ENCODE data around the gene ATP5PF. TPM values are rescaled to one million over a fixed set of nuclear protein-coding genes. Genes with fewer than 3 reads are reported as not detected.

Gene ATP5PF
- total RNA-seq, 1 experiment from 2014 or later = 132 TPM

GRCh38 chr21:25757531-25757930 is 22.8 kb upstream of the ATP5PF start:
- Histone ChIP-seq H3K27ac (ENCODE audit: low read depth, low read length) (no peak overlapping the region), H3K9me3 (ENCODE audit: control insufficient read depth in 1 of 2, insufficient read depth in 1 of 2, low read depth in 1 of 2, low read length in 2 of 2) (no peaks in the 10 kb centered on the region), H3K27me3 (ENCODE audit: insufficient read depth, low read length) (no peaks in the 10 kb centered on the region), H3K4me3 (replicated peaks in 1 of 2; ENCODE audit: low read depth in 1 of 2, low read length in 2 of 2) (no peak overlapping the region), H4K20me1 (ENCODE audit: insufficient read depth) (no peaks in the 10 kb centered on the region), H2AFZ (ENCODE audit: low read depth, low read length, poor library complexity, severe bottlenecking) (no peak overlapping the region), H3K4me2 (ENCODE audit: low read length) (no peak overlapping the region), H3K4me1 (ENCODE audit: control insufficient read depth in 1 of 2, insufficient read depth in 2 of 2, low read length in 2 of 2) (no peaks in the 10 kb centered on the region), H3K36me3 (ENCODE audit: control insufficient read depth in 1 of 2, insufficient read depth in 2 of 2, low read length in 2 of 2) (peaks cover 10 to 27% of the 10 kb centered on the region in 2 experiments; a peak in 3 of 4 replicates), H3K9ac (ENCODE audit: low read length) (no peak overlapping the region), H3K9me2 (ENCODE audit: insufficient read depth) (no peaks in the 10 kb centered on the region), H3K79me2 (ENCODE audit: insufficient read depth, low read length) (no peaks in the 10 kb centered on the region)
- DNase-seq (ENCODE audit: low read depth, low spot score) (no peak), ATAC-seq (no peak)
- ChIA-PET RAD21 (ENCODE audit: low non-redundant PET in 1 of 2, low total read pairs in 2 of 2, uncharacterized antibody in 2 of 2, unreplicated experiment in 2 of 2) (no interaction called here), POLR2A (no interaction called here), CTCF (interaction anchor here (1.1 kb wide), 1 partner anchor 48 kb away, joined by 3 read pairs; no protein-coding TSS in a partner anchor)
- TF ChIP-seq EZH2phosphoT487 (IDR thresholded peaks at IDR 0.05; ENCODE audit: borderline replicate concordance) = no peak
- no peak for TF ChIP-seq CEBPB (IDR thresholded peaks at IDR 0.05; ENCODE audit: low read depth)
- TF ChIP-seq EGR1 (IDR thresholded peaks at IDR 0.05; ENCODE audit: low read depth) = no peak
- no peak for TF ChIP-seq CTCF (IDR thresholded peaks at IDR 0.05 in 2 of 3, conservative IDR thresholded peaks at IDR 0.05 in 1 of 3; ENCODE audit: borderline replicate concordance in 1 of 3, insufficient read depth in 1 of 3, low read depth in 2 of 3, low read length in 2 of 3)
- TF ChIP-seq RAD21 (IDR thresholded peaks at IDR 0.05; ENCODE audit: low read depth) = no peak
- no peak for TF ChIP-seq FOSL1 (IDR thresholded peaks at IDR 0.05; ENCODE audit: low read depth)
- TF ChIP-seq POLR2AphosphoS5 (IDR thresholded peaks at IDR 0.05; ENCODE audit: low read depth, low read length) = no peak
- TF ChIP-seq POLR2A (IDR thresholded peaks at IDR 0.05; ENCODE audit: borderline replicate concordance, extremely low read depth, insufficient read depth, insufficient read length) = no peak
- no peak for TF ChIP-seq CBX3 (IDR thresholded peaks at IDR 0.05; ENCODE audit: low read depth)
- no peak for TF ChIP-seq REST (IDR thresholded peaks at IDR 0.05; ENCODE audit: low read depth)
- no peak for TF ChIP-seq SRF (IDR thresholded peaks at IDR 0.05; ENCODE audit: low read depth)
- TF ChIP-seq ATF3 (IDR thresholded peaks at IDR 0.05) = no peak
- no peak for TF ChIP-seq JUND (IDR thresholded peaks at IDR 0.05)
- intact Hi-C loops (cut with micrococcal nuclease) = no loop called here
- no TSS peak for BruUV-seq (replicated peaks)
